Hypothalamus (tissue), 51 donors: ENCODE data around the gene UBE2J2.

Experiments used
- DNase-seq, 51 donors: peaks; one replicate each; lab custom pipeline; 2025; lab: John Stamatoyannopoulos, UW

UBE2J2 gene

DNA sequence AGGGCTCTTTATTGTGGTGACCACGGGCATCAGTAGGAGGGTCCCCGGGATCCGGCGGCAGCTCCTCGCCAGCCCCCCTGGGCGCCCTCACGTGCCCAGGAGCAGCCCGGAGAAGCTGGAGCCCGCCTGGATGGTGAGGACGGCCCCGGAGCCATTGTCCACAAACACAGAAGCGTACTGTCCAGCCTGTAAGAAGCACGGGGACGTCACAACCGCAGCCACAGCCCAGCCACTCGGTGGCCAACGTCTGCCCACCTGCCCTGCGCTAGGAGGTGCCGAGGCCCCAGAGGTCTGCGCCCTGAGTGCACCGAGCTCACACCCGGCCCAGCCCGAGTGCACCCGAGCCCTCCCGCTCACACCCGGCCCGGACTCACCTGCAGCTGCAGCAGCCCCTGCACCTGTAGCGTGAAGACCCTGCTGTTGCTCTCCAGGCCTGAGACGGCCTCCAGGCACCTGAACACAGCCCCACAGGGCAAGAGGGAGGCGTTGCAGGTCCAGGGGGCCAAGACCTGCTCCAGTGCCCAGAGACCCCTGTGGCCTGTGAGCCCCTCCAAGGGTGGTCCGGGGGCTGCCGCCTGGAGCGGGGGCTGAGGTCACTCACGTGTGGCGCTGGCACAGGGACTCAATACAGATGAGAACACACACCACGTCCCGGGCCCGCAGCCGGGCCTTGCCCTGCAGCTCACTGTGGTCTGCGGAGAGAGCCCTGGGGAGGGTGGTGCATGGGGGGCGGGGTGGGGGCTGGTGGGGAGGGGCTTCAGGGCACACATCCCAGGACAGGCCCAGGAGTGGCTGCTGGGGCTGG lies 31.0 kb downstream of the UBE2J2 start:
- DNase-seq = no peak

DNA sequence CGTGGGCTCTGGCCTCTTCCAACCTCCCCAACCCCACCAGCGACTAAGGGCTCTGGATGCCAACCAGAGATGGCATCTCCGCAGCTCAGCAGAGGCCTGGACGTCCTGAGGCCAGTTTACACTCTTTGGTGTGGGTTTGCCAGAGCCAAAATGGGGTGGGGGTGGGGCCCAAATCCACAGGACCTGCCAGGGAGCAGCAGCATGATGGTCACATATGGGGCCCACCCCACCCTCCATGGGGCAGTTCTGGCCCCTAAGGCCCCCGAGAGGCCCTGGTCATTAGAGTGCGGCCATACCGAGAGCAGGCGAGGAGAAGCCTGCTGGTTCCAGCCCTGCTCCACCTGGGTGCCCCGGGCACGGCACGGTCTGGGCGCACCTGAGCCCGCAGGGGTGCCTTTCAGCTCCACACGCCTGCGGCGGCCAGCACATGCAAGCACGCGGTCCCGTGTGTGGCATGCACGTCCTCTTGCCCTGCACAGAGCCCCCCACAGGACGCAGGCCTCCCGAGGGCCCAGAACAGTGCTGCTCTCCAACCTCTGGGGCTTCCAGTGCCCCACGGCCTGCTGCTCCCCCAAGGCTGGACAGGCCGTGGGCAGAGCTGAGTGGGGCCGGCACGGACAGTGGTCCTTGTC lies 31.9 kb downstream of the UBE2J2 start:
- DNase-seq = no peak

DNA sequence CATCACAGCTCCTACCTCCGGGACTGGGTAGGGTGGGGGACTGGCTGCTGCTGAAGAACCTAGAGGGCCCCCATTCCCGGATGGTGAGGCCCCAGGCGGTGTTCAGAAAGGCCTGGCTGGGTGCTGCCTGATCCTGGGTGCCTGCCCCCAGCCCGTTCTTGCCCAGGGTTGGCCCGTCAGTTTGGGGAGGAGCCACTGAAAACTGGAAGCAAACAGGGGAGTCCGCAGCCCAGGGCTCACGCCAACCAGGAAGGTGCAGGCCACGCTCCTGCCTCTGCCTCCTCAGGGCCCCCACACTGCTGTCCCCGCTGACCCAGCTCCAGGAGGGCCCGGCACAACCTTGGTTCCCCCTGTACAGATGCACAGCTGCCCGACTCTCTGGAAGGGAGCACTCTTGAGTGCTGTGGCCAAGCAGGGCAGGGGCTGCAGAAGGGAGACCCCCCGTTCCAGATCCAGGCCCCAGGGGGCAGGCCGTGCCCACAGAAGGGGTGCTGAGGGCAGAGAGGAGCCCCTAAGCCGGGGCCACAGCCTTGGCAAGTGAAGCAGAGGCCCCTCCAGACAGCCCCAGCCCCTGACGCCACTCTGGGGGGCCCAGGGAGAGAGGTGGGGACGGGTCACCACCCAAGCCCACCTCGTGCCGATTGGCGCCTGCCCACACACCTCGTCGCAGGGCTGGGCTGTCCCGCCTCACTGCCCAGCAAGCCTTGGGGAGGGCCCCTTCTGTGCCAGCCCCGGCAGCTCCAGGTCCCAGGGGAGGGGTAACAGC lies 32.6 kb downstream of the UBE2J2 start:
- DNase-seq = no peak

DNA sequence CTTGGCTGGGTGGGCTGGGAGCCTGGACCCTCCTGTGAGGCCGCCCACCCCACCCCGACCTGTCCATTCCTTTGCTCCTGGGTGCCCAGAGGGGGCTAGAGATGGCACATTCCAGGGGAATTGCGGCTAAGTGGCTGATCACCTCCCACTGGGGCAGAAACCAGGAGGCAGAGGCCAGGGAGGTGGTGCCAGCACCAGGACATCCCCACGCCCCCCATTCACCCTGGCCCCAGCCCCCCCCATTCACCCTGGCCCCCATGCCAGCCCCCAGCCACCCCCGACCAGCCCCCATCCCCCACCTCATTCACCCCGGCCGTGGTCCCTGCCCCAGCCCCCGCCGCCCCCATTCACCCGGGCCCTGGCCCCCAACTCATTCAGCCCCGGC lies 33.3 kb downstream of the UBE2J2 start:
- DNase-seq = no peak

DNA sequence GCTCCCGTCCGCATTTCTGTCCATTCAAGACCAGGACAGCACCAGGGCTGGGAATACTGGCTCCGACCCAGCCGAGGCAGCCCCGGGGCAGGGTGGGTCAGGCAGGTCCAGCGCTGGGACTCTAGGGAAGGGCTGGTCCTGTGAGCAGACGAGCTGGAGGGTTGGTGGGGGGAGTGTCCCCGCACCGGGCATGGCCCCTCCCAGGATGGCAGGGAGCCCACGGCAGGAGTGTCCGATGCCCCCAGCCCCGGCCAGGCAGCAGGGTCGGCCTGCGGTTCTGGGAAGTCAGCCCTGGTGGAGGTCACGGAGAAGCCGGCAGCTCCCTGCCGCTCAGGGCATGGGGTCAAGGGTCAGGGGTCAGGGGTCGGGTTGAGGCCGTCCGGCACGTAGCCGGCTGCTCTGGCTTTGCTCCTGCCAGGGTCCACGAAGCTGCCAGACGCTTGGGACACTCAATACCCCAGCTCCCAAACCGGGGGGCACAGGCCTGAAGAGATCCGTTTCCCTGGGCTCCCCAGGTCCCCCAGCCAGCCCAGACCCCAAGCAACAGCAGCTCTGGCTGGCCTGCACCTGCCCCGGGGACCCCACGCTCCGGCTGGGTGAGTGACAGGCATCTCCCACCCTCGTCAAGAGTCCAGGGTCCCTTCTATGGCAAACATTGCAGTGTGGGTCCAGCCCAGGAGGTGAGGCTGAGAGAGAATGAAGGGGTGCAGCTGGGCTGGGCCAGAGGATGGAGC lies 33.9 kb downstream of the UBE2J2 start:
- DNase-seq = no peak

DNA sequence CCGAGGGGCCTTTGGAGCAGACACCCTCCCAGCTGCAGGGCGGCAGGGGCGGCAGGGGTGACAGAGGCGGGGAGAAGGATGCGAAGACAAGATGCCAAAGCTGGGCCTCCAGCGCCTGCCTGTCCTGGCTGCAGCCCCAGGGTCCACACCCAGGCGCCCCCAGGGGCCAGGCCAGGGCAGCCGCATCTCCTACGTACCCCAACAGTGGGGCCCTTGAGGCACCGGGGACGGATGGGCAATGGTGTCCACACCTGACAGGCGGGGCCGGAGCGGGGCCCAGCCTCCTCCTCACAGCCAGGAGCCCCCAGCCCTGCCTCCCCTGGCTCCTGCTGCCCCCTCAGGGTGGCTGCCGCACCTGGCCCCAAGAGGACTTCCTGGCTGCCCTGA lies 34.4 kb downstream of the UBE2J2 start:
- DNase-seq = no peak

DNA sequence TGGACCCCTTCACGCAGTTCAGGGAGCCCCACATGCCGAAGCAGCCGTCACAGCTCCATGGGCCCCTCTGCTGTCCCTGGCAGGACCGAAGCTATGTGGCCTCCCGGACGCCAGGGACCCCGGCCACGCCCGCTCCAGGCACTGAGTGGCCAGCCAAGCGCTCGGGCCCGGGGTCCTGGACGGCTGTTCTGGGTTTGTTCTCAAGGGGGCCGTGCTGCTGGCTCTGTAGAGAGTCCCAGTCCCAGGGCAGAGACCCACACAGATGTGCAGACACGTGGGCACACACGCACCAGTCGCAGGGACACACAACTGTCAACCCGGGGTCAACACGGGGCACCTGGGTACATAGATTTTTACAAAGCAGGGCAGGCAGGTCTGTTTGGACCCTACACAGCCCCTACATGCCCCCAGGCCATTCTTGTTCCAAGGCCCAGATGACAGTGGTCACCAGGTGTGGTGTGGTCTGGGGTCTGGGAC lies 34.9 kb downstream of the UBE2J2 start:
- no peak for DNase-seq

DNA sequence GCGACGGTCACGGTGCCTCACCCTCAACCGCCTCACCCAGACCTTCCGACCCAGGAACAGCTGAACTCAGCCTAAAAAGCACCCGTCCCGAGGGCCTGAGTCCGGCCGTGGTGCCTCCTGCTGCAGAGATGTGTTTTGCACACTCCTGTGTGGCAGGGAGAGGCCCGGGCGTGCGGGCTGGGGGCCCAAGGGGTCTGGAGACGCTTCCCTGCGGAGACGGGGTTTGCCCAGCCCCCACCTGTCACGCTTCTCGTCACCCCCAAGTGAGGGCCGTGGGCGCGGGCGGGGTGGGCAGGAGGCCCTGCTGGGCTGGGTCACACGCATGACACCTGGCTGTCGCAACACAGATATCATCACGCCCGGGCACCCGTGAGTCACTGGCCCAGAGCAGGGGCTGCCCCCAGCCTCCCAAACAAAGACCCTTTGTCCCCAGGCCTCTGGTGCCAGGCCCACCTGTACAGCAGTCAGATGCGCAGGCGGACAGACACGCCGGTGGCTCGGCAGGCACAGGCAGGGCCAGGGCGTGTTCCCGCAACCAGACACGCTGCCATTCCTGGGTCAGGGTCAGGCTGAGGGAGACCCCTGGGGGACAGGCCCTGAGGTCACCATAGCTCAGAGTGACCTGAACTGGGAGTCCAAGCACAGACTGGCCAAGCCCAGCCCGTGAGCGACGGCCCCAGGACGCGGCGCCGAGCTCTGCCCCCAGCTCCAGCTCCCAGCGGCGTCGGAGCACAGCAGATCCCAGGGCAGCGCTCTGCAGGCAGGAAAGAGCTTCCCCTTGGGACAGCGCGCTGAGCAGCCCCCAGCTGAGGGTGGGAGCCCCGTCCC lies 35.6 kb downstream of the UBE2J2 start:
- peak in 1 of 51 donors; percentile 10 for DNase-seq

DNA sequence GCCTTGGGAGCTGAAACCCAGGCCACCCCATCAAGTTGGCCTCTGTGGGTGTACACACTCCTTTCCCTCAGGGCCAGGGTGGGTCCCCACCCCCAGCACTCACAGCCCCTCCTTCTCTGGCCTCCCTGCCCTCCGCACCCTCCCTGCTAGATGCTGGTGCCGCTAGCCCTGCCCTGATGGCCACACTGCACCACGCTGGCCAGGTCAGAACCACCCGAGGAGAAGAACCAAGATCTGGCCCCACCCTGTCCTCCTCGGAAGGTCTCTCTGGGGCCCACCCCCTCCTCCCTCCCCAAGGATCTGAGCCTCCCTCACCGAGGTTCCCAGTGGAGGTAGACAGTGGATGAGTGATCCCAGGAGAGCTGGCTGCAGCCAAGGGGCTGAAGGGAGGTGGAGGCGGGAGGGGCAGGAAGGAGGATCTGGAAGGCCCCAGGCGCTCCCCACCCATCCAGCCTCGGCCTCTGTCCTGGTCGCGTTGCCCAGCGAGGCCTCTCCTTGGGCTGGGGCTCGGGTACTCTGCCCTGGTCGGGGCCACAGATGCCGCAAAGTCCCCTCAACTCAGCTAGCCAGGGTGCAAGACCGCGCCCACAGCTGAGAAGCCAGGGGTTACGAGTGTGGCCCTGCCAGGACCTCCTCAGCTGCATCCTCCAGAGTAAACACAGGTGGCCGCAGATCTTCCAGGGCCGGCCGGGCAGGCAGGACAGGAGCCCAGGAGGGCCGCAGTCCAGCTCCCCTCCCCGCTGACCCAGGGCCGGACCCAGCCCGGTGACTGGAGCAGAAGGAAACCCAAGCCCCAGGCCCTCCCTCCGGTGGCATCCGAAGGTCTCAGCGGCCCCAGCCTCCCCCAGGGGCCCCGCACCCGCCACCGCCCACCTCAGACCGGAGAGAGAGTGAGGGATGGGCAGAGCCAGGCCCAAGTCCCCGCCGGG lies 36.4 kb downstream of the UBE2J2 start:
- no peak for DNase-seq

DNA sequence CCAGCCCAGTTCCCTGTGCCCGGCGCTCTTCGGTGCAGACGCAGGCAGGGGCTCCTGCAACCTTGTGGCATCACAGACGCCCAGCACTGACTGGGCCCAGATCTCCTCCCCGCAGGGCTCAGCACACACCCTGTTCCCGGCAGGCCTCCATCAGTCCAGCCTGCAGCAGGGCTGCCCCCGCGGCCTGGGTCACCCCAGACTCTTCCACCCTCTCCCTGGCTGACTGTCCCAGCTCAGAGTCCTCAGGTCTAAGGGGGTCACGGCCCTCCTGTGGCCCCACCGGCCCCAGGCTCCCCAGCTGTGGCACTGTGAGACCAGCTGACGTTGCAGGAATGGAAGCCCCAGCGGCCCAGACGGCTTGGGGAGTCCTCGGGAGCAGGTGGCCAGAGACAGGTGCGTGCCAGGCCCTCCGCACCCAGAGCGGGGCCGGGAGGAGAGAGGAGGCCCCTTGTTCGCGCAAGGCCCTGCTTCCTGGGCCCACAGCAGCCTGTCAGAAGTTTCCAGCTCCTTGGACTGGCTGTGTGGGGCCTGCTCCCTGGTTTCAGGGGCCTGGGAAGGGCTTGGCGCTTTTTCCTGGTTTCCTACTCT lies 37.4 kb downstream of the UBE2J2 start:
- no peak for DNase-seq

DNA sequence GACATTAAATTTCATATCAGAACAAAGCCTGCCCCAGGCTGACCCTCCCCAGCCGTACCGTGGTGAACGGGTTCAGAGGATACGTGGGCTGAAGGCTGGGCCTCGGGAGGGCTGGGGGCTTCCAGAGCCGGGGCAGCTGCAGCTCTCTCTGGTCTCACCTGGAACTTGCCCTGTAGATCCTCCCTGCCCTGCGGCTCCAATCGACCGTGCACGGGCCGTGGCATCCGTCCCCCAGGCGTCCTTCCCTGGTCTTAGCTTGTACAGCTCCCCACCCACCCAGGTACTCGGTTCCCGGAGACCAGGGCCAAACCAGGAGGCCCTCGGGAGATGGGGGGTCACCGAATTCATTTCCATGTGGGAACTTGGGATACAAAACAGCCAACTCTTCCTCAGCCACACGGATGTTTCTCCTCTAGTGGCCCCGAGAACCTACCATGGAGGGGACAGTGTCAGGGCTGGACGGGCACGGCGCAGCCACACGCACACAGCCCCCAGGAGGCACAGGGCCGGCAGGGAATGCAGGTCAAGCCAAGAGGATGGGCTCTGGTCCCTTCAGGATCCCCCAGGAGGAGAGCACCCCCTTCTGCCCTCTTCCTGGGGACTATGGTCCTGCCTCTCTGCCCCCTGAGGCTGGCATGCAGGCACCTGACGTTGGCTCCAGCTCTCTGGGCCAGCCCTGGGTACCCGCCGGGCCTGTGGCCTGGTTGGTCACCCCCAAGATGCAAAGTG lies 38.5 kb downstream of the UBE2J2 start:
- DNase-seq = no peak

DNA sequence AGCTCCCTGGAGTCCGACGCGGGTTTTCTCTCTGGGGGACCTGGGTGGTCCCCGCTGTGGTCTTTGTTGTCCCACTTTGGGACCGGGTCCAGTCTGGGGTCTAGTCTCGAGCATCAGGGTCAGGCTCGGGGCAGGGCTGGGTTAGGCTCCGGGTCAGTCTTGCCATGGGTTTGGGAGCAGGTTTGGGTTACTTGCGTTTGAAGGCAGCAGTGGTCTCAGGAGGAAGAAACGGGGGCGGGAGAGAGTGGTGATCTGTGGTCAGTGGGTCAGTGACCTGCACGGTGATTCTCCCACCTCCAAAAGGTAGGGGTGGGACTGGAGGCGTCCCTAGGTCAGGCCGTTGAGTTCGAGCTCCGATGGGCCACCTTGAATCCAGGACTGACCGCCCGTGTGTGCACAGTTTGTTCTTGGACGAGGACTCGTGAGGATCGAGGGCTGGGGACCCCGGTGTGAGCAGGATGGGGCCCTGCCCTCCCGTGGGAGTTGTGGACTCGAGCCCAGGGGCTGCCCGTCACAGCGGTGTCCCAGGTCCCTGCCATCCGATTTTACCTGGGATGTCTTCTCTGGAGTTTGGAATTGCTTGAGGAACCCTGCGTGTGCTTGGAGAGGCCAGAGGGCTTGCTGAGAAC lies 39.4 kb downstream of the UBE2J2 start:
- no peak for DNase-seq

DNA sequence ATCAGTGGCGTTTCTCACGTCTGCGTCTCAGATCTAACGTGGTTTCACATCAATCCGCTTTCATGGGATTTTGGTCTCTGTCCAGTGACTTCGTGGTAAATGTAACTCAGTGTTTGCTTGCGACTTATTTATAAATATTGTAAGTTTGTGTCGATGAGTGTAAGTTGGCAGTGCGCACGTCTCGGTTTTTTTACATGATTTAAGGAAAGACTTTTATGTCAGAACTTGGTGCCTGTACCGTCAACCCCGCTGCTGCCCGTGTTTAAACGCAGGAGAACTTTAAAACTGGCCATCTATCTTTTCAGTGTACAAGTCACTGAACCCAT lies 40.1 kb downstream of the UBE2J2 start:
- no peak for DNase-seq

DNA sequence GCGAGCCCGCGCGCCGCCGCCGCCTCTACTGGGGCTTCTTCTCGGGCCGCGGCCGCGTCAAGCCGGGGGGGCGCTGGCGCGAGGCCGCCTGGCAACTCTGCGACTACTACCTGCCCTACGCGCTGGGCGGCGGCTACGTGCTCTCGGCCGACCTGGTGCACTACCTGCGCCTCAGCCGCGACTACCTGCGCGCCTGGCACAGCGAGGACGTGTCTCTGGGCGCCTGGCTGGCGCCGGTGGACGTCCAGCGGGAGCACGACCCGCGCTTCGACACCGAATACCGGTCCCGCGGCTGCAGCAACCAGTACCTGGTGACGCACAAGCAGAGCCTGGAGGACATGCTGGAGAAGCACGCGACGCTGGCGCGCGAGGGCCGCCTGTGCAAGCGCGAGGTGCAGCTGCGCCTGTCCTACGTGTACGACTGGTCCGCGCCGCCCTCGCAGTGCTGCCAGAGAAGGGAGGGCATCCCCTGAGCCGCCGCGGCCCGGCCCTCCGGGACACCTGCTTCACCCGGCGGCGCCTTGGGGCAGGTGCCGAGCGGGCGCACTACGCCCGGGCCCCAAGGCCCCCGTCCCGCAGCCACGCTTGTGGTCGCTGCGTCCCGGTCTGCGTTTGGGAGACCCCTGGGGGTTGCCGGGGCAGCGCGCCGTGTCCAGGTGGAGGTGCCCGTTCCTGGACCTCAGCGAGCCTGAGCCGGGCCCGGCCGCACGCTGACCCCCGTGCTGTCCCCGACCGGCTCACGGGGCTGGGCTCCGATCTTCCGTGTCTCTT lies 40.7 kb downstream of the UBE2J2 start:
- DNase-seq = no peak

DNA sequence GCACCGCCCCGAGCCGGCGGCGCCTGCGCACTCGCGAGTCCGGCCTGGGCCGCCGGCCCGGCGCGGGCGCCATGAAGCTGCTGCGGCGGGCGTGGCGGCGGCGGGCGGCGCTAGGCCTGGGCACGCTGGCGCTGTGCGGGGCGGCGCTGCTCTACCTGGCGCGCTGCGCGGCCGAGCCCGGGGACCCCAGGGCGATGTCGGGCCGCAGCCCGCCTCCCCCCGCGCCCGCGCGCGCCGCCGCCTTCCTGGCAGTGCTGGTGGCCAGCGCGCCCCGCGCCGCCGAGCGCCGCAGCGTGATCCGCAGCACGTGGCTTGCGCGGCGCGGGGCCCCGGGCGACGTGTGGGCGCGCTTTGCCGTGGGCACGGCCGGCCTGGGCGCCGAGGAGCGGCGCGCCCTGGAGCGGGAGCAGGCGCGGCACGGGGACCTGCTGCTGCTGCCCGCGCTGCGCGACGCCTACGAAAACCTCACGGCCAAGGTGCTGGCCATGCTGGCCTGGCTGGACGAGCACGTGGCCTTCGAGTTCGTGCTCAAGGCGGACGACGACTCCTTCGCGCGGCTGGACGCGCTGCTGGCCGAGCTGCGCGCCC lies 41.4 kb downstream of the UBE2J2 start, which contains the start of gene B3GALT6:
Gene B3GALT6, plus strand, starts transcription at position 30 of the 588 bp plus-strand sequence. Its CDS starts 42 bp downstream, at position 72.
- peak in 7 of 51 donors; percentile 30 to 56 (median 44) for DNase-seq
